Pancreas (tissue), 10 donors: ENCODE results near the gene DENR. TPM values are rescaled to one million over a fixed set of nuclear protein-coding genes. Genes with fewer than 3 reads are reported as not detected.
A peak's percentile ranks its signal among the peaks of the same experiment; 100 is the strongest.

Source experiments
- ATAC-seq, 4 donors: fragments of 200-7000 bp; cut with Tn5 transposase; one replicate each; pipeline versions ENCODE4 v1.8.0 to v1.9.1; 2020; ENCODE audit warnings: mild to moderate bottlenecking in 4 of 4, moderate library complexity in 4 of 4
- DNase-seq, 6 donors: peaks; one replicate each; pipeline ENCODE4 v3.0.0-alpha.2; 2020
- FAIRE-seq: peaks from 2 replicates; lab custom pipeline; 2012; peaks lifted over from hg19 to GRCh38; lab: Jason Lieb, UNC
- H3K27ac ChIP-seq, 4 donors: fragments of 200-600 bp; sonication (generic); 1 replicate in 3 of 4; 2 replicates in 1 of 4; pipeline versions ENCODE4 v1.5.0 to v1.8.0; 2020
- H3K27me3 ChIP-seq, 4 donors: fragments of 200-600 bp; one replicate each; pipeline ENCODE4 v1.8.0; 2021
- H3K36me3 ChIP-seq, 3 donors: fragments of 200-600 bp; sonication (generic) in 1 of 3; one replicate each; pipeline versions ENCODE4 v1.5.0 to v1.8.0; 2020 to 2021
- H3K4me1 ChIP-seq, 3 donors: fragments of 200-600 bp; one replicate each; pipeline ENCODE4 v1.8.0; 2021
- H3K4me3 ChIP-seq, 4 donors: fragments of 200-600 bp; sonication (generic) in 2 of 4; one replicate each; pipeline versions ENCODE4 v1.5.0 to v1.8.0; 2020 to 2021
- H3K9me3 ChIP-seq, 4 donors: fragments of 200-600 bp; one replicate each; pipeline ENCODE4 v1.8.0; 2021
- WGBS, 2 donors: extraction: QIAGEN DNeasy Blood & Tissue Kit; methylation state at CpG; one replicate each; pipeline ENCODE4 v1.1.7; 2013; 5-methylcytosine and 5-hydroxymethylcytosine counted together
- intact Hi-C, 3 donors: fragments of 100-400 bp; cut with DNase I; formaldehyde crosslinking; loops; one replicate each; pipeline versions ENCODE4 v1.11.1 to v1.14.2; 2022
- polyA plus RNA-seq, 2 donors: library from polyadenylated mRNA; stranded (reverse); fragments of 200-250 nt; gene quantifications; one replicate each; pipeline ENCODE4 v1.2.3, GENCODE V29; 2013
- total RNA-seq, 6 donors: library from RNA; stranded (reverse); fragmentation: NEBNext Ultra II Directional in 4 of 6; extraction: Animal tissue kit (Norgen Biotek cat#: 25700) in 4 of 6; gene quantifications; one replicate each; pipeline versions ENCODE4 v1.2.1 to v1.2.4, GENCODE V29; 2021 to 2023
- TF ChIP-seq, protein P1 (sequence below), 4 donors: fragments of 200-600 bp; sonication (generic) in 3 of 4; IDR thresholded peaks; one replicate each; pipeline versions ENCODE4 v1.5.0 to v1.8.0; 2021; ENCODE audit warnings: antibody characterized with exemption in 4 of 4
- donor health status: healthy with polysubstance abuse.
- donor health status: DM: no; HTN: no; CAD: no; lungs with moderate emphysema.
- donor health status: DM: no; HTN: no; CAD: no.
- donor health status: control.
- donor health status: control.
- donor health status: Bipolar disorder and iron deficiency.
- donor health status: DM: yes; HTN: yes; CAD: no.
- donor health status: DM: no; HTN: no; CAD: no.
- donor health status: DM: no; HTN: no; CAD: no.
- donor health status: DM: yes; HTN: yes; CAD: no.

Gene DENR
- total and polyA plus RNA-seq, 8 donors, result 12.2 to 20.9 (median 16.0) TPM

DNA sequence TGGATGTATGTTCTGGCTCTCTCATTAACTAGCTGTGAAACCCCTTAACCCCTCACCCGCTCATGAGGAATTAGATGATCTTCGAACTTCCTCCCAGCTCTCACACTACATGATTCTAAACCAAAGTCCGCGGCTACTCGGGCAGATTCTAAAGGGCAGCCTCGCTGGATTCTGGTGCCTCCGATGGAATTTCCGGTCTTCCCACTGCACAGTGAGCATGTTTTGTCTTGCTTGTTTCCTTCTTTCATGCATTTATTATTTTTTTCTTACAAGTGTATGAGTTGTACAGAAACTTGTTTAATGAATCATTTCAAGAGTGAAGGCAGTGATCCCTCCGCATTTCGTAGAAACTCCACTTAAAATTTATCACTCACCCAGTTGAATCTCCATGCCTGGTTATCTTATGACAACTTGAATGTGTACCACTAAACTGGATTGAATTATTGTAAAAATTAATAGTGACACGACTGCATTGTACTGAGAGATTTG, 31.5 kb upstream of the DENR start:
- DNase-seq (no peak), FAIRE-seq (no peak), ATAC-seq (no peak)
- no peak overlapping the region for H3K27ac ChIP-seq
- TF ChIP-seq, protein P1, sequence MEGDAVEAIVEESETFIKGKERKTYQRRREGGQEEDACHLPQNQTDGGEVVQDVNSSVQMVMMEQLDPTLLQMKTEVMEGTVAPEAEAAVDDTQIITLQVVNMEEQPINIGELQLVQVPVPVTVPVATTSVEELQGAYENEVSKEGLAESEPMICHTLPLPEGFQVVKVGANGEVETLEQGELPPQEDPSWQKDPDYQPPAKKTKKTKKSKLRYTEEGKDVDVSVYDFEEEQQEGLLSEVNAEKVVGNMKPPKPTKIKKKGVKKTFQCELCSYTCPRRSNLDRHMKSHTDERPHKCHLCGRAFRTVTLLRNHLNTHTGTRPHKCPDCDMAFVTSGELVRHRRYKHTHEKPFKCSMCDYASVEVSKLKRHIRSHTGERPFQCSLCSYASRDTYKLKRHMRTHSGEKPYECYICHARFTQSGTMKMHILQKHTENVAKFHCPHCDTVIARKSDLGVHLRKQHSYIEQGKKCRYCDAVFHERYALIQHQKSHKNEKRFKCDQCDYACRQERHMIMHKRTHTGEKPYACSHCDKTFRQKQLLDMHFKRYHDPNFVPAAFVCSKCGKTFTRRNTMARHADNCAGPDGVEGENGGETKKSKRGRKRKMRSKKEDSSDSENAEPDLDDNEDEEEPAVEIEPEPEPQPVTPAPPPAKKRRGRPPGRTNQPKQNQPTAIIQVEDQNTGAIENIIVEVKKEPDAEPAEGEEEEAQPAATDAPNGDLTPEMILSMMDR (IDR thresholded peaks at IDR 0.05), result no peak
- H3K27me3 ChIP-seq, result no peaks in the 10 kb centered on the region
- no peak overlapping the region for H3K4me3 ChIP-seq
- WGBS, 2 donors, result 76 to 81% methylated on average over 11 of the region's 11 CpGs
- H3K9me3 ChIP-seq, result no peaks in the 10 kb centered on the region
- H3K36me3 ChIP-seq, result no peaks in the 10 kb centered on the region
- H3K4me1 ChIP-seq, result no peaks in the 10 kb centered on the region
- intact Hi-C loops, result no loop called here

DNA sequence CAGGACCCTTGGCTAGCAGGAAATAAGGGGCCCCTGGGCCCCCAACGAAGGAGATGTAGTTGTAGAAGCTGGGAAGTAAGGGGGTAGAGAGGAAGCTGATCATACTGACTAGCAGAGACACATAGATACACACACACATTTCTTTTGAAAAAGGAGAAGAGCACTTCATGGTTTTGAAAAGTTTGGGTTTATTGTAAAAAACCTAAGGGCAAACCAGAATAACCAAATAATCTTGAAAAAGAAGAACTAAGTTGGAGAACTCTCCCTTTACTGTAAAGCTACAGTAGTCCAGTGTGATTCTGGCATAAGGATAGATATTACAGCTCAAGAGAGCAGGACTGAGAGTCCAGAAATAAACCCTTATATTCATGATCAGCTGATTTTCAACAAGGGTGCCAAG, 30.2 kb upstream of the DENR start:
- Histone ChIP-seq H3K4me1 (no peaks in the 10 kb centered on the region), H3K9me3 (no peaks in the 10 kb centered on the region), H3K36me3 (no peaks in the 10 kb centered on the region), H3K27me3 (no peaks in the 10 kb centered on the region), H3K4me3 (no peak overlapping the region), H3K27ac (no peak overlapping the region)
- WGBS, 2 donors, result 50 to 52% methylated on average over 1 of the region's 1 CpG
- DNase-seq (no peak), ATAC-seq (peak in 1 of 4 donors; percentile 33), FAIRE-seq (no peak)
- TF ChIP-seq, protein P1 (IDR thresholded peaks at IDR 0.05), result no peak
- intact Hi-C loops, result no loop called here

DNA sequence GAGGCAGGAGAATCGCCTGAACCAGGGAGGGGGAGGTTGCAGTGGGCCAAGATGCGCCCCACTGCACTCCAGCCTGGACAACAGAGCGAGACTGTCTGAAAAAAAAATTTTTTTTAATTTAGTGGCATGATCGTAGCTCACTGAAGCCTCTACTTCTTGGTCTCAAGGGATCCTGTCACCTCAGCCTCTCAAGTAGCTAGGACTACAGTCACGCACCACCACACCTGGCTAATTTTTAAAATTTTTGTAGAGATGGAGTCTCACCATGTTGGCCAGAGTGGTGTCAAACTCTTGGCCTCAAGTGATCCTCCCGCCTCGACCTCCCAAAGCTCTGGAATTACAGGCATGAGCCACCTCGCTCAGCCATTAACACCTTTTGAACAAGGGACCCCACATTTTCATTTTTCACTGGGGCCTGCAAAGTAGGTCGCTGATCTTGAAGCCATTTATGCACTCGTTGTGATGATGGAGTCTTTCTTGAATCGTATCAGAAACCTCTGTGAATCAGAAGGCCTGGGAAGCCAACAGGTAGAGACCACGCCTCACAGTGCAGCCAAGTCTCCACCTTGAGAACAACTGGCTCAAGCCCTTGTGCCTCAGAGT, 27.9 kb upstream of the DENR start:
- intact Hi-C loops, result no loop called here
- Histone ChIP-seq H3K4me3 (no peak overlapping the region), H3K36me3 (no peaks in the 10 kb centered on the region), H3K27ac (no peak overlapping the region), H3K27me3 (no peaks in the 10 kb centered on the region), H3K9me3 (no peaks in the 10 kb centered on the region), H3K4me1 (no peaks in the 10 kb centered on the region)
- DNase-seq, result no peak
- no peak for FAIRE-seq
- no peak for ATAC-seq
- TF ChIP-seq, protein P1 (IDR thresholded peaks at IDR 0.05), result no peak
- 82 to 86% methylated on average over 12 of the region's 12 CpGs for WGBS, 2 donors

DNA sequence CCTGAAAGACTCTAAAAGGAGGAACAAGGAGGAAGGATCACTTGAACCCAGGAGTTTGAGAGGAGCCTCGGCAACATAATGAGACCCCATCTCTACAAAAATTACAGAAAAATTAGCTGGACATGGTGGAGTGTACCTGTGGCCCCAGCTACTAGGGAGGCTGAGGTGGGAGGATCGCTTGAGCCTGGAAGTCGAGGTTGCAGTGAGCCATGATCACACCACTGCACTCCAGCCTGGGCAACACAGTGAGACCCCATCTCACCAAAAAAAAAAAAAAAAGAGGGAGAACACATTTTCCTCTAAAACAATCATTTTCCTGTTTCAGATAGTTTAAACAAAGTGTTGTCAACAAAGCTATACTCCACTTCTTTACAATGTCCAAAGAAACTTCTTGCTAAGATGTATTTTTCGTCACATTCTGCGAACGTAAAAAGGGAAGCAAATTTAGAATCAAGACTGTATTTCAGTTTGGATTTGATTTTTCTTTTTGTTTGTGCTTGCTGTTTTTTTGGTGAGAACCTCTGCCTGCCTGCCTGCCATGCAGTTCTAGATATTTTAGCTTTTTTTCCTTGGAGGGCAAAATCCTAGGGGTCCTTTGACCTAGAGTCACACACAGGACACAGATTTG, 27.1 kb upstream of the DENR start:
- WGBS, 2 donors, result 74 to 88% methylated on average over 6 of the region's 6 CpGs
- Histone ChIP-seq H3K36me3 (no peaks in the 10 kb centered on the region), H3K4me1 (no peaks in the 10 kb centered on the region), H3K27ac (peak overlapping the region in 1 of 4 donors; percentile 55), H3K9me3 (no peaks in the 10 kb centered on the region), H3K27me3 (no peaks in the 10 kb centered on the region), H3K4me3 (no peak overlapping the region)
- TF ChIP-seq, protein P1 (IDR thresholded peaks at IDR 0.05), result no peak
- DNase-seq (no peak), FAIRE-seq (no peak), ATAC-seq (no peak)
- intact Hi-C loops, result no loop called here

DNA sequence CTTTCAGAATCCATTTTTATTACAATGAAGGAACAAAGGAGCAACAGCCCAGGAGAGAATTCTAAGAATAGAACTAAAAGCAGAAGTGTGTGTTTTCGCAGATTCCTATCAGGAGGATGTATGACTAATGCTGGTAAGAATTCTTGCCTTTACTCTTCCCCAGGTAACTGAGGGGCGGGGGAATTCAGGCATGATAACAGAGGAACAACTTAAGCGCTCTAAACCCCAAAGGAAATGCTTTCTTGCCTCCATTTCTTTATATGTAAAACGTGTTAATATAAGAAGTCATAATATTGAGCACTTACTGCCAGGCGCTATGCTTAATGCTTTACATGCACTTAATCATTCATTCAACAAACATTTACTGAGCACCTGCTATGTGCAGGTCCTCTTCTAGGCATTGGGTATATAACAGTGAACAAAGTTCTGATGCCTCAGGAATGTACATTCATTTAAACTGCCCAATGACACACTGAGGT, 26.5 kb upstream of the DENR start:
- Histone ChIP-seq H3K36me3 (no peaks in the 10 kb centered on the region), H3K4me1 (no peaks in the 10 kb centered on the region), H3K9me3 (no peaks in the 10 kb centered on the region), H3K27me3 (no peaks in the 10 kb centered on the region), H3K4me3 (no peak overlapping the region), H3K27ac (peak overlapping the region in 1 of 4 donors; percentile 55)
- ATAC-seq (peak in 2 of 4 donors; percentile 43 to 84), DNase-seq (no peak), FAIRE-seq (no peak)
- 57 to 66% methylated on average over 5 of the region's 5 CpGs for WGBS, 2 donors
- intact Hi-C loops, result no loop called here
- TF ChIP-seq, protein P1 (IDR thresholded peaks at IDR 0.05), result no peak
